Measurements from ENCODE around the gene GNG4.

DNA sequence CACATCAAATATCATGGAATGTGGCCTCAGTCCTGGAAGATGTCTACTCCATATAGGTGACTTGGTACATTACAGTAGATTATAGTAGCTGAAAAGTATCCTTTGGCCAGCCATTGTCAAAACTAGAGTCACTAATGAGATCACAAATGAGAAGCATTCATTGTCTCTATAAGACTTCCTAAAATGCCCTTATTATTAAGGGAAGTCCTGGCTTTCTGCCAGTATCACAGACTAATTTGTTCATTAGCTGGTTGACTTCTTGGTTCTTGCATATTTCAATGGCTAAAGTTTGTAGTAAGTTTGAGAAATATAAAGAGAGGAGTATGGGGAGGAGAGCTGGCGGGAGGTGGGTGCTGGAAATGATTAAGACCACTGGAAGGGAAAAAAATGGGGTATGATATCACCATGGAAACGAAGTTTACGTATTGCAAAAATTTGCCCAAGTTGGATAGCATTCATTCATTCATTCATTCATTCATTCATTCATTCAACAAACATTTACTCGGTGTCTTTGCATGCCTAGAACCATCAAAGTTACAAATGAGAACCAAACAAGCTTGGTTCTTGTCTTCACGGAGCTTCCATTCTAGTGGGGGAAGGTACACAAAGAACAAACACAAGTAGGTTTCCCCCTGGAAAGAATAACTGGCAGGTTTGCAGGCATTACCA is 133.6 kb downstream of the GNG4 start:
- no peak for TF ChIP-seq CTCF (IDR thresholded peaks at IDR 0.05)
- TF ChIP-seq POLR2A (IDR thresholded peaks at IDR 0.05) = no peak

Data from esophagus squamous epithelium (tissue), 4 donors.